ENCODE results near the gene BBS9. TPM values are rescaled to one million over a fixed set of nuclear protein-coding genes. Genes with fewer than 3 reads are reported as not detected.
"Not testable (repeated sequence)": the region's sequence is repeated elsewhere in the genome, so short reads cannot be mapped to it uniquely, and the experiment has no call there.

The BBS9 gene
- polyA plus RNA-seq, 12 donors: 8.1 to 24.4 (median 19.3) TPM; not detected in 1

DNA sequence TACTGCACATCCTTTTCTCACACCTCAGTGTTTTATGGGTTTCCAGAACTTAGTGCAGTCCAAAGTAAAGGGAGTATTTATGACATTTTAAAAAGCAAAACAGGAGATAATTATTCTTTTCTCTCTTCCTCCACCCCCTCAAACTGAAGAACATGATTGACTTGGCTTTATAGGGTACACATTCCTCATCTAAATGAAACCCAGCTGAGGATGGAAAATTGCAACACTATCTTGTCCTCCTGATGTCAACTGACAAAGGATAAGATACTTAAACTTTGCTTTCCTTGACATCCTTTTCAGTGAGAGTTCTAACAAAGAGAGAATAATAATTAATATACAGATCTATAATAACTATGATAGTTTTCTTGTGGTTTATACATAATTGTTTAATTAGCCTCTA, 299.1 kb downstream of the BBS9 start:
- no peak for DNase-seq

DNA sequence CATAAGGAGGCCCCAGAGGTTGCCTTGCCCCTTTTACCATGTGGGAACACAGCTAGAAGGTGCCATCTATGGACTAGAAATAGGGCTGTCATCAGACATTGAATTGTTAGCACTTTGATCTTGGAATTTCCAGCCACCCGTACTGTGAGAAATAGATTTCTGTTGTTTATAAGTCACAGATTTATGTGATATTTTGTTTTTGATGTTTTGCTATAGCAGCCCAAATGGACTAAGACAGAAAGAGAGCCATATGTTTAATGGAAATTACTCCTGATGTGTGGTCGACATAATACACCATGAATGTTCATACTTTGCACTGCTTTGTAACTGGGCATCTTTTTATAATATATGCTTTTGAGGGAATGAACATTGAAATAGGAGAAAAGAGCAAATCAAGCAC, 302.2 kb downstream of the BBS9 start:
- no peak for DNase-seq

DNA sequence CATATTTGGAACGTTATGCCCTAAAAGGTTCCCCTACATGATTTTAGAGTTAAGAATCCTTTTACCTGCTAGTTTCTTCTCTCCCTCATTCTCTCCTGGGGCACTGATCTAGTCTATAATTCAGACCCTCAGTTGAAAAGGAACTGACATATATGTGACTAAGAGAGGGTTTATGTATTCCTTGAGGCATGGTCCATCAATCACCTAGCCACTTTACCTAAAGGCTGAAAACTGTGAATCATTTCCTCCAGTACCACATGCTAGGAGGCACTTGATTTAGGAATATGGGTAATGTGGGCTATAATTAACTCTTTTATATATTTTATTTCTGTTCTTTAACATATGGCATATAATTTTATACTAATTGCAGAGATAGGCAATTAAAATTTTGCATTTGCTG, 303.5 kb downstream of the BBS9 start:
- DNase-seq: no peak

DNA sequence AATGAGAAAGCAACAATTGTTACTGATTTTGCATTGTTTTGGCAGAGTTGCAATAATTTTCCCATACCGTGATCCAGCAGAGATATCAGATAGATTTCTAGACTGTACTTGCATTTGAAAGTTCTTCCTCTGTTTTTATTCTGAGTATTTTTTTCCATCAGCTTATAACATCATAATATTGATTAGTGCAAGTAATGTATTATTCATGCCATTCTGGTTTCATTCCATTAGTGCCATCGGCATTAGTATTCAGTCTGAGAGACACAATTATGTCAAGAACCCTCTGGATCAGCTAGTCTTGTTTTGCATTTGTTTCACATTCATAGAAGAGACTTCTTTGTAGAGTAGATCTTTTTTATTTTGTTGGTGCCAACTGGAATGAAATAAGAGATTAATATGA, 304.0 kb downstream of the BBS9 start:
- no peak for DNase-seq

DNA sequence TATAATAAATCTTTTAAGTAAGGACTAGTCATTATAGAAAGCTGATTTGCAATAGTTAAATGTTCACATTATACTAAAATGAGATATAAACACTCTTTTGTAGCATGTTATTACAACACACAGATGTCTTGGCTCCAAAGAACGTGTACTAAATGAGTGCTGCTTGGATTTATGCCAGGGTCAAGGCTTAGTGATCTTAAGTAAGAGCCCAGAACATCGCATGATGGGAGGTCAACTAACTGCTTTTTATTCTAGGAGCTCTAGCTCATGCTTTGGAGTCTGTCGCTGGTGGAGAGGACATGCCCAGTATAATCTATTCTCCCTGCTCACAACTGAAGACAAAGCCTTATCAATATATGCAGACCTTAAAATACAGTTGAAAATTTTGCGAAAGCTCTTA, 315.1 kb downstream of the BBS9 start:
- DNase-seq: peak; percentile 61

DNA sequence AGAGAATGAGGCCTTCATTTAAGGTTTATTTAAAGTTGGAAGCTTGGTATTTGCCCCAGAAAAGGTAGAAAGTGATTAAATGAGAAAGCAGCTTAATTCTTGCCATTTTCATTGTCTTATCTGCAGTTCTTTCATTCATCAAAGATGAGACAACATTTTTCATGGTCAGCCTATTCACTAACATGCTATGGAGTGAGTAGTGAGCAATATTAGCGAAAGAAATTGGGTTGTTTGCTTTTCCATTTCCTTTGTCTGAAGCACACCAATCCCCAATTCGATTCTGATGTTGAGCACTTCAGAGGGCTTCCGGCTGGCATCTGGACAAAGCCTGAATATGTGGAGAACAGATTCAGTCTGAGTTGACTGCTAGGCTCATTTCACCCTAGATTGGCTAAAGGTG, 317.2 kb downstream of the BBS9 start:
- DNase-seq: no peak

DNA sequence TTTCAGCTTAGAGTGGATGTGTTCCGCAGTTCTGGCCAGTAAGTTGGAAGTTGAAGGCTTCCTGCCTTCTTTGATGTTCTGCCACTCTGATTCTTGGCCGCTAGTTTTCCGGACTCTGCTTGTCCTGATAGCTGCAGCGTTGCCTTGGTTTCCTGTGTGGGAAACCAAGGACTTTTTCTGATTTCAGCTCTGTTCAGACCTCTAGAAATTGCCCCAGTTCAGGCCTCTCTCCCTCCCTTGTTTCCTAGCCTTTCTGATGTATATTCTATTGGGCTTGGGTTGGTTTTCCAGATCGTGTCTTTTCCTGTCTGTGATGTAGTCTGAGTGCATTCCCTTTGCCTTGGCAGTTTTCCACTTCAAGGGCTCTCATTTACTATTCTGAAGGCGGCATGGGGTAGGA, 318.7 kb downstream of the BBS9 start:
- DNase-seq: no peak

DNA sequence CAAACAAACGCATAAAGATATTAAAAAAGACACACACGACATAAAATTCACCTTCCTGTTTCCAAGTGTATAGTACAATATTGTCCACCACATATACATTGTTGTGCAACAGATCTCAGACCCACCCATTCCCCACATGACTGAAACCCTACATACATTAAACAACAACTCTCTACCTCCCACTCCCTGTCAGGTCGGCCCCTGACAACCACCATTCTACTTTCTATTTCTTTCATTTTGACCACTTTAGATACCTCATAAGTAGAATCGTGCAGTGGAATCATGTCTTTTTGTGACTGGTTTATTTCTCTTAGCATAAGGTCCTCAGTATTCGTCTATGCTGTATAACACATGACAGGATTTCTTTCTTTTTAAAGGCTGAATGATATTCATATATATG, 320.5 kb downstream of the BBS9 start:
- DNase-seq: no peak

DNA sequence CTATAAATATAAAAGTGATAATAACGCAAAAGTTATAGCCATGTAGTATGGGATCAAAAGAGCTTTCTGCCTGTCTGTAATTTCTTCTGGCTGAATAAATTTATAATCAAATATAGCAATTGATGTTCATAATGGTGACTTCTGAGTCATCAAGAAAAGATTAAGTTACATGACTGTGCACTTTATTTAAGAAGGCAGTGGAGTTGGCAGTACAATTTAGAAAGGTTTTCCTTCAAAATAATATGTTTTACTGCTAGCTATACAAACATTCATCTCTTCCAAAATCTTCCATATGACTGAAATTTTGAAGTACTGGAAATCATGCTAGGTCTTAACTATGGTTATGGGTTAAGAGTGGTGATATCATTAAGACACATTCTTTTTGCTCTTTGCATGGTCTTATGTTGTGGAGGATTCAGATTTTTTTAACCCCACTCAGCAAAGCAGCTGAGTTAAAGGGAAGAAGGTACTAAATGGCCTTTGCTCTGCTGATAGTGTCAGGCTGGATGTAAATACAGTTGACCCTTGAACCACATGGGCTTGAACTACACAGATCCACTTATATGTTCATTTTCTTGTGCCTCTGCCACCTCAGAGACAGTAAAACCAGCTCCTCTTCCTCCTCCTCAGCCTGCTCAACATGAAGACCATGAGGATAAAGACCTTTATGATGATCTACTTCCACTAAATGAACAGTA, 323.6 kb downstream of the BBS9 start:
- no peak for DNase-seq

DNA sequence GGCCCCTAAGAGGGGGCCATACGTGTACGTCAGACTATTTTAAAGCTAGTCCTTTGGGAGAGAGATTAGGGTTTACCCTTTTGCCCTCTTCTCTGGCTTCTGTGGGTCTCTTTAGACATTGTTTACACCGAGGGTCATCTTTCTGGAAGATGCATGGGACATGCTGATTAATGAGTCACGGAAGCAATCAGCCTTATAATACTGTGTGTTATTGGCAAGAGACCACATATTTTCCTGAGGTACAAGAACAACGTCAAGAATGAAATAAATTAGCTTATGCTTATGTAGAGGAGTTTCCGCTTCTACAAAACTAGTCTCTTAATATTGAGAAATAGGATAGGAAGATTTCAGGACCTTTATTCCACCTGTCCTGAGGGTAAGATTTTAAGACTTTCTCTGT, 327.7 kb downstream of the BBS9 start:
- no peak for DNase-seq

DNA sequence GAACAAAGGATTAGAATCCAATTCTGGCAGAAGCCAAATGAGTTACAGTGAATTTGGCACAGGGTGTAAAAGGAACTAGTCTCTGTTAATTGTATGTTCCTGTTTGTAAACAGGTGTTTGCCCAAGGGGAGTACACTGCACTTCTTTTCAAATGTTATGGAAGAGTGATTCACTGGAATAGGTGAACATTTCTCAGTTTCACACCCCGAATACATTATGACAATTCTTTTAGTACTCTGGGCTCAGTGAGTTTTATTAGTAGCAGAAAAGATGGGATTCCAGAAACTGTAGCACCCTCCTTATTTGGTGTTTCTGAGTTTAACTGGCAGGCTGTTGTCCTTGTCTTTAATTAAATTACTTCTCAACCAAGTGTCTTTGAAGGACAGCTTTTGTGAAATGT, 329.2 kb downstream of the BBS9 start:
- DNase-seq: no peak

DNA sequence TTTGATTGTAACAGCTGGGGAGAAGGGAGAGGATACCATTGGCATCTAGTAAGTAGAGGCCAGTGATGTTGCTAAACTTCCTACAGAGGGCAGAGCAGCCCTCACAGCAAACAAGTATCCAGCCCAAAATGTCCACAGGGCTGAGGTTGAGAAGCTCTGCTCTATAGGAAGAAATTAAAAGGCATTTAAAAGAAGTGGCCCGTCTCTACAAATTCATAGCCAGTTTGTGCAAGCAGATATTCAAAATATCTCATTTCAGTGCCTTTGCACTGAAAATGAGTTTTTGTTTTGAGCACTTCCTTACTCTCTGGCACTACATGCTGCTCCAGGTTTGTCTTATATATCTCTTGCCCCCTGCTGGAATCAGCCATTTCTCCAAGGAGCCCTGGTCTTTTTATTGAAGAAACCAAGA, 330.0 kb downstream of the BBS9 start:
- DNase-seq: no peak

DNA sequence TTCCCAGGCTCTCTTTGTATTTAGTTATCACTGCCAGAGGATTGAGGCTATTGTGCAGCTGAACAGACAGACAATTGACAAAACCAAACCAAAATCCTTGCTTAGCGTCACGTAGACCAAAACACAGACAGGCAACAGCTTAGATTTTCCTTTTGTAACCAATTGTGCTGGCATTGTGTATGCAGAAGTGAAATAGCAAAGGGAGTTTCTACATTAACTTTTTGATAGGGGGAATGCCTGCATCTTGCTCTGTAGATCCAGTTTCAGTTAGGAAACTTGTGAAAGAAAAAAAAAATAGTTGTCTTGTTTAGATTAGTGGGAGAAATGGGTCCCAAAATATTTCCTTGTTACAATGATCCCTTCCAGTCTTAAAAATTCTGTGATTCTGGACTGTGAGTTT, 333.8 kb downstream of the BBS9 start:
- DNase-seq: no peak

DNA sequence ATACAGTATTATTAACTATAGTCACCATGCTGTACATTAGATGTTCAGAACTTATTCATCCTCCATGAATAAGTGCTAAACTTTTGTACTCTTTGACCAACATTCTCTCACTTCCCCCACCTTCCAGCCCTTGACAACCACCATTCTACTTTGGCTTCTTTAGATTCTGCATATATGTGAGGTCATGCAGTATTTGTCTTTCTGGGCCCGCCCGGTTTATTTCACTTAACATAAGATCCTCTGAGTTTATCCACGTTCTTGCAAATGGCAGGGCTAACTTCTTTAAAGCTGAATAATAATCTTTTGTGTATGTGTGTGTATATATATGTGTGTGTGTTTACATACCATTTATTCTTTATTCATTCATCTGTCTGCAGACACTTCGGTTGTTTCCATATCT, 336.8 kb downstream of the BBS9 start:
- no peak for DNase-seq

DNA sequence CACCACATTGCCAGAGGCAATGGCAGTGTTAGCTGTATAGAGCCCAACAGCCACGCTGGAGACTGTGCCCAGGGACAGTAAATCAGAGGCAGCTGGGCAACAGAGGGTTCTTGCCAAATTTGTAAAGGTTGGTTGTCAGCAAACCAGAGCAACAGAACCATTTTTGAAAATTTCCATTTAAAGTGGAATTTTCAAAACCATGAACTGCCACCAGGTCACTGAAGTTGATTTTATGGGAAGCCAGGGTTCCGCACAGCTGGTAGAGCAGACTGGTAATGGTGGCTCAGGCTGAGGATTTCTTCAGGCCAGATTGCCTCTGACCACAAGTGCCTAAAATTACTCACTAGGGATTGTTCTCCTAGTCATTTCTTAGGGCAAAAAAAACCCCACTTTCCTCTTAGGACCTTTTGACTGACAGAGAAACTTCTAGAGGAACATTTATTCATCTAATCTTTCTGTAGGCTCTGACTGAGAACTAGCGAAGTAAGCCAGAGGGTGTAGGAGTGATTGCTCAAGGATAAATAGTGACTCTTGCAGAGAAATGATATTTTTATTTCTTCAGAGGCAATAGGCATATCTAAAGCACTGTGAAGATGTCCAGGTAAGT, 342.4 kb downstream of the BBS9 start:
- DNase-seq: no peak

DNA sequence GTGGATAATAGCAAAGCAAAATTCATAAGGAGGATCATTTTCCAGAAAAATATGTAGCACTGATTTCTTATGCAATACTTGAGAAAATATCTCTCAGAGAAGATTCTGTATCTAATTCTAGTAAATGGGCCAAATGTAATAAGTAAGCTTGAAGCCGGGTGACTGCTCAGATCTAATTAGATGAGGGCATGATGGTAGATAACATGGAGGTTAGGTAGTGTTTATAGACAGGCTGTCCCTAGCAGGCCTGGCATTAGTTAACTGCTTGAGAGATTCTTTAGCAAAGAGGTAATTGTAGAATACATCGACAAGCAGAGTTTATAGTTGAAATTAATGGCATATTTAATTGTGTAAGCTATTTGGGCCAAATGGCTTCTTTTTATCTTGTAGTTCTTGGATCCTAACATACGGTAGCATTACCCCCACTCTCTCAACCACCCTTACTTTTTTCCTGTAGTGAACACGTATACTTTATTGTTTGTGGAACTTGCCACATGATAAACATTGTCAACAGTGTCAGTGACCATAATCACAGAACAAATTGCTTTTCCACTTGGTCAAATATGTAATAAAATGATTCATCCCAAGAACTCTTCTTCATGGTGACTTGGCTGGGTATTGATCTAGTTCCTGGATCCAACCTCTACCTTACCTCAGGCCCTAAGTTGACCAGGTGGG, 343.1 kb downstream of the BBS9 start:
- no peak for DNase-seq

DNA sequence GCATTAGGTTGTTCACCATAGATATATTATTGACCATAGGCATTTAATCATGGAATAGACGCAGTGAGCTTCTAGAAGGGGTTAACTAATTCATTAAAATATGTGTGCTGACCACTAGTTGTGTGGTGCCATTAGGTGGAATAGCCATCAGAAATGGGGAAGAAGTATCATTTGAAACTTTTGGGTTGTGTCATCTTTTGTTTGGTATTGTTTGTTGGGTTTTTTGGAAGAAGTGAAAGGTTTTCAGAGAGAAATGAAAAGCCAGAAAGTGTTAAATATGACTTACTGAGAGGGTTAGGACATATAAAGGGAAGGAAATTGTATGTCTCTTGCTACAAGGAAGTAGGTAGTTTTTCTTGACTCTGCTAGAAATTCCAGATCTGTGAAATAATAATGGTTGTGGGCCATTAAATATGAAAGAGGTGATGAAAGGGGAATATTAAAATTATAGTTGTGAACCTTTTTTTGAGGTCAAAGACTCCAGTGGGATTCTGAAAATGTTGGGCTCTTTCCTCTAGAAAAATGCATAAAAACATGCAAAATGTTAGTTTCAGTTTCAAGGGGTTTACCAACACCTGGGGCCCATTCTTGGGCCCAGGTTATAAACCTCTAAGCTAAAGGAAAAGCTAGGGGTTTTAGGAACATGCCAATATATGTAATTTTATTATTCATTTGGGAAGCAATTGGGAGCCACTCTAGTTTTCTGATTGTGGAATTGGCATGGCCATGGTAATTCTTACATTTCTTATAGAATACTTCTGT, 348.5 kb downstream of the BBS9 start:
- DNase-seq: no peak

DNA sequence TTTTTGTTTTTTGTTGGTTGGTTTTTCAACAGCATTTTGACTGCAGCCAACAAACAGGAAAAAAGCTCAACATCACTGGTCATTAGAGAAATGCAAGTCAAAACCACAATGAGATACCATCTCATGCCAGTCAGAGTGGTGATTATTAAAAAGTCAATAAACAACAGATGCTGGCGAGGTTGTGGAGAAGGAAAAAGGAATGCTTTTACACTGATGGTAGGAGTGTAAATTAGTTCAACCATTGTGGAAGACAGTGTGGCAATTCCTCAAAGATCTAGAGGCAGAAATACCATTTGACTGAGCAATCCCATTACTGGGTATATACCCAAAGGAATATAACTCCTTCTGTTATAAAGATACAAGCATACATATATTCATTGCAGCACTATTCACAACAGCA, 355.1 kb downstream of the BBS9 start:
- DNase-seq: not testable (repeated sequence)

DNA sequence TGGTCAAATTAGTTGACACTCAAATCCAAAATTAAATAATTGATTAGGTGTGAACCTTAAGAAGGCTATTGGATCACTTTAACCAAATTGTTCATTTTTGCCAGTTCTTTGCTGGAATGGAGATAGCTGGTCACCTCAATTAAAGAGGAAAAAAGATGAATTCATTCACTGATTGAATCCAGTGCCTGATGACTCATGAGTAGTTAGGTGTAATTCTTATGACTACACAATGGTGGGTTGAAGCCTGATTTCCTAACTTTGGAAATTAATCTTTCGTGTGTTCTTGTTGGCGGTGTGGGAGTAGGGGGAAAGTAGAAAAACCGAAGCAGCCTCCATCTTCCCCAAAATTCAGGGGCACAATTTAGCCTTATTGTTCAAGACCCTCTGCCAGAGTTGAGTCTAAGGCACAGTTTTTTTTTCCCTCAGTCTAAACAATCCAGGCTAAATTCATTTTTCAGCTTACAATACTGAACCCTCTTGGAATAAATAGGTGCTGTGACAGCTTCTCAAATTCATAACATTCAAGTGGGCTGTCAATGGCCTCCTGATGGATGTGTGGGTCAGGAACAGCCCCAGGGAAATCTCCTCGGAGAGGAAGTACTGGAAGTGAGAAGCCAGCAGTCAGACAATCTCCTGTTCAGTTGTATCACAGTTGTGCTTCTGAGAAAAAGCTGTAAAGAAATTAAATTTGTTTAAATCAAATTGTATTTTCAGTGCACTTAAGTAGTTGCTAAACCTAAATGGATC, 356.6 kb downstream of the BBS9 start:
- no peak for DNase-seq

DNA sequence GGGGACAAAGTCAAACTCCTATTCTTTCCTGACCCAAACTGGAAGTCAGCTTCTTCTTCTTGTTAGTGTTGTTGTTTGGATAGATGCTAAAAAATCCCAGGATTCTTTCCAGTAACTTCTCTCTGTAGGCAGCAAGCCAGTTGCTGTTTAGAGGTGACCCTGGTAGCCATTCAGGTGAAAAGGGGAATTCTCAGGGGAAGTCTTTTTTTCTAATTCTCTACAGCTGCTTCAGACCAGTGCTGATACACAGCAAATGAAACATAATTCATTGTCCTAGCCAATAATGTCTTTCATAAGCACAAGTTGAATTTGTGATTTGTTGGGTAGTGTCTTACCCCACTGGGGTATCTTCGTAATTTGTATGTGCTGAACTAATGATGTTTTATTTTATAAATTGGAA, 357.3 kb downstream of the BBS9 start:
- DNase-seq: no peak

DNA sequence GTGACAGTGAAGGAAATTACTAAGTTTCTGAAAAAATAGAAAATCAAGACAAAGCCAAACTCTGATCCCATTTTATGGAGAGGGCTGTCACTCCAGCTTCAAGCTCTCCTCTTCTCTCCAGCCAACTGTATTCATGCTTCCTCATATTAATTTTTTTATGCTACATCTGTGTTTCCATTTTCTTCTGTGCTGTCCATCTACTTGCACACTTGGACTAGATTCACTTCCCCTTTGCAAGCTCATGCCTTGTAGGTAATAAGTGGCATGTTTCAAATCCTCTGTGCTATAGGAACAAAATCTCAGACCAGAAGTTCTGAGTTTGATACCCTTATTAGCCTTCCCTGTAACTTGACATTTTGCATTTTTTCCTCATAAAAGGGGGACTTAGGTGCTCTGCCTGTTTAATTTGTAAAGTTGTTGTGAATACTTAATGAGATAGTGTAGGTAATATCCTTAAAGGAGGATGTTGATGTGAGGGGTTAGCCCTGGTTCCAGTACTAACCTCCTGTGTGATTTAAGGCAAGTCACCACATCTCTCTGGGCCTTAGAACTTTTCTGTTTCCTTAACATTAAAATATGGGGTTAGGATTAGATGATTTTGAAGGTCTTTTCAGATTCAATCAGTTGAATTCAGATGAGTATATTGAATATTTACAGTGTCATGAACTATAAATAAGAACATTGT, 358.8 kb downstream of the BBS9 start:
- no peak for DNase-seq

All from muscle of arm (tissue), 12 donors.